K562 (cell line): ENCODE data around the gene AGRN.
"Not testable (repeated sequence)": the region's sequence is repeated elsewhere in the genome, so short reads cannot be mapped to it uniquely, and the experiment has no call there.

Source experiments
- CTCF ChIP-seq, 3 experiments: IDR thresholded peaks in 2 of 3; conservative IDR thresholded peaks in 1 of 3; 2 replicates each; pipeline ENCODE4 v1.5.1; 2011 to 2012; ENCODE audit warnings: low read length in 3 of 3, mild to moderate bottlenecking in 3 of 3, control low read depth in 2 of 3, improper control_type of control experiment in 1 of 3, inconsistent platforms in 1 of 3, low read depth in 1 of 3, mixed read lengths in 1 of 3, moderate library complexity in 1 of 3; ENCODE audit not compliant: insufficient read depth in 2 of 3
- ELF1 ChIP-seq: fragments of 200-800 bp; sonication (Bioruptor generic); IDR thresholded peaks from 2 replicates; pipeline ENCODE4 v1.6.1; 2016; ENCODE audit warnings: missing genetic modification characterization, missing compliant biosample characterization
- HDGF ChIP-seq: fragments of 450-650 bp; IDR thresholded peaks from 2 replicates; pipeline ENCODE4 v1.6.1; 2016
- MTF1 ChIP-seq: fragments of 250-450 bp; sonication (Bioruptor Pico); IDR thresholded peaks from 2 replicates; pipeline ENCODE4 v1.9.0; 2021; ENCODE audit warnings: moderate library complexity, mild to moderate bottlenecking, inconsistent platforms, borderline replicate concordance
- POLR2AphosphoS5 ChIP-seq: IDR thresholded peaks from 2 replicates; pipeline ENCODE4 v1.6.1; 2011; ENCODE audit warnings: mild to moderate bottlenecking, low read depth, low read length, moderate library complexity; ENCODE audit not compliant: control insufficient read depth, insufficient read depth
- ZHX1 ChIP-seq: fragments of 150-350 bp; conservative IDR thresholded peaks from 2 replicates; pipeline ENCODE4 v1.6.1; 2014; ENCODE audit warnings: low read length
- ZNF263 ChIP-seq: sonication (generic); formaldehyde crosslinking; IDR thresholded peaks from 2 replicates; pipeline ENCODE4 v1.8.0; 2022; ENCODE audit warnings: mild to moderate bottlenecking, missing genetic modification reagents, borderline replicate concordance

GRCh38 chr1:1012736-1013104 lies 7.2 kb upstream of the AGRN start:
- not testable (repeated sequence) for TF ChIP-seq CTCF (IDR thresholded peaks at IDR 0.05 in 2 of 3, conservative IDR thresholded peaks at IDR 0.05 in 1 of 3; ENCODE audit: insufficient read depth in 2 of 3, low read depth in 1 of 3, low read length in 3 of 3); ZNF263 (CRISPR knock-in tag); MTF1 (CRISPR knock-in tag); ELF1 (tag); POLR2AphosphoS5; HDGF; ZHX1
